Activated CD8-positive, alpha-beta T cell treated with anti-CD3 and anti-CD28 coated beads for 36 hours (primary cell): ENCODE results near the gene COL25A1. TPM values are rescaled to one million over a fixed set of nuclear protein-coding genes. Genes with fewer than 3 reads are reported as not detected.

Experiments
- ATAC-seq: fragments of 200-7000 bp; cut with Tn5 transposase; one replicate; pipeline ENCODE4 v1.10.0; 2021; ENCODE audit warnings: mild to moderate bottlenecking, moderate library complexity
- CTCF ChIA-PET: fragments of 350-600 bp; sonication (Branson Sonifier 250); formaldehyde crosslinking; loops from one replicate; lab custom pipeline; 2021; ENCODE audit warnings: antibody characterized with exemption; lab: Charles Lee
- POLR2A ChIA-PET: fragments of 350-600 bp; sonication (Branson Sonifier 250); formaldehyde crosslinking; loops from one replicate; lab custom pipeline; 2021; ENCODE audit warnings: antibody characterized with exemption; lab: Charles Lee
- DNase-seq: peaks from one replicate; pipeline ENCODE4 v3.0.0-alpha.2; 2020
- H3K27ac Mint-ChIP-seq: one replicate; pipeline ENCODE4 v1.8.0; 2021; ENCODE audit warnings: mild to moderate bottlenecking, mixed read lengths
- H3K27me3 Mint-ChIP-seq: one replicate; pipeline ENCODE4 v1.8.0; 2021; ENCODE audit warnings: mixed read lengths
- H3K36me3 Mint-ChIP-seq: one replicate; pipeline ENCODE4 v1.8.0; 2021; ENCODE audit warnings: low read depth, mixed read lengths
- H3K4me1 Mint-ChIP-seq: one replicate; pipeline ENCODE4 v1.8.0; 2021; ENCODE audit warnings: low read depth, mixed read lengths
- H3K4me3 Mint-ChIP-seq: one replicate; pipeline ENCODE4 v1.8.0; 2021; ENCODE audit warnings: mild to moderate bottlenecking, moderate library complexity, mixed read lengths
- H3K9me3 Mint-ChIP-seq: one replicate; pipeline ENCODE4 v1.8.0; 2021; ENCODE audit warnings: mixed read lengths
- CTCF ChIP-seq: fragments of 200-600 bp; IDR thresholded peaks from one replicate; pipeline ENCODE4 v1.8.0; 2022; ENCODE audit warnings: antibody characterized with exemption, mild to moderate bottlenecking
- intact Hi-C: fragments of 100-400 bp; cut with micrococcal nuclease; formaldehyde crosslinking; loops from one replicate; pipeline ENCODE4 v1.10.0; 2022
- total RNA-seq, 2 experiments: library from RNA; stranded (reverse); gene quantifications; one replicate each; pipeline ENCODE4 v1.2.3, GENCODE V29; 2021

Gene COL25A1
- total RNA-seq, 2 experiments from 2014 or later, result not detected

- no peak for DNase-seq
- Mint-ChIP-seq H3K36me3 (no peaks in the 10 kb centered on the region), H3K4me1 (no peaks in the 10 kb centered on the region), H3K27me3 (no peaks in the 10 kb centered on the region), H3K4me3 (no peak overlapping the region), H3K9me3 (no peaks in the 10 kb centered on the region), H3K27ac (no peak overlapping the region)
- intact Hi-C loops, result no loop called here
- ATAC-seq, result no peak
- CTCF ChIA-PET, result no interaction called here
- TF ChIP-seq CTCF, result no peak
- POLR2A ChIA-PET, result no interaction called here
Measured at GRCh38 chr4:109174224-109174953, 128.1 kb downstream of the COL25A1 start.

- Mint-ChIP-seq H3K4me1 (no peaks in the 10 kb centered on the region), H3K9me3 (no peaks in the 10 kb centered on the region), H3K27ac (no peak overlapping the region), H3K36me3 (no peaks in the 10 kb centered on the region), H3K4me3 (no peak overlapping the region), H3K27me3 (peaks cover 1% of the 10 kb centered on the region)
- ChIA-PET CTCF (no interaction called here), POLR2A (no interaction called here)
- intact Hi-C loops, result no loop called here
- ATAC-seq (no peak), DNase-seq (no peak)
- no peak for TF ChIP-seq CTCF
Measured at GRCh38 chr4:109172301-109172700, 130.2 kb downstream of the COL25A1 start.

- intact Hi-C loops, result no loop called here
- H3K4me1 Mint-ChIP-seq, result no peaks in the 10 kb centered on the region
- no peak overlapping the region for H3K27ac Mint-ChIP-seq
- peaks cover 1% of the 10 kb centered on the region for H3K27me3 Mint-ChIP-seq
- no peak overlapping the region for H3K4me3 Mint-ChIP-seq
- H3K9me3 Mint-ChIP-seq, result no peaks in the 10 kb centered on the region
- CTCF ChIA-PET, result no interaction called here
- POLR2A ChIA-PET, result no interaction called here
- TF ChIP-seq CTCF, result no peak
- DNase-seq, result no peak
- no peak for ATAC-seq
- H3K36me3 Mint-ChIP-seq, result no peaks in the 10 kb centered on the region
Measured at GRCh38 chr4:109171070-109171469, 131.4 kb downstream of the COL25A1 start.

GRCh38 chr4:109169170-109169569 is 133.3 kb downstream of the COL25A1 start:
- POLR2A ChIA-PET, result no interaction called here
- H3K4me1 Mint-ChIP-seq, result no peaks in the 10 kb centered on the region
- no peak for ATAC-seq
- H3K9me3 Mint-ChIP-seq, result no peaks in the 10 kb centered on the region
- intact Hi-C loops, result no loop called here
- peaks cover 1% of the 10 kb centered on the region for H3K27me3 Mint-ChIP-seq
- DNase-seq, result no peak
- no peak for TF ChIP-seq CTCF
- no peak overlapping the region for H3K4me3 Mint-ChIP-seq
- H3K36me3 Mint-ChIP-seq, result no peaks in the 10 kb centered on the region
- H3K27ac Mint-ChIP-seq, result no peak overlapping the region
- CTCF ChIA-PET, result interaction anchor here (0.9 to 1.0 kb wide), 3 partner anchors 9 to 237 kb away, joined by 3 to 4 read pairs (median 3); no protein-coding TSS in a partner anchor

GRCh38 chr4:109166586-109166985 is 135.9 kb downstream of the COL25A1 start:
- TF ChIP-seq CTCF, result no peak
- intact Hi-C loops, result no loop called here
- Mint-ChIP-seq H3K9me3 (no peaks in the 10 kb centered on the region), H3K4me3 (no peak overlapping the region), H3K4me1 (no peaks in the 10 kb centered on the region), H3K27ac (no peak overlapping the region), H3K27me3 (peaks cover 1% of the 10 kb centered on the region), H3K36me3 (no peaks in the 10 kb centered on the region)
- DNase-seq (no peak), ATAC-seq (no peak)
- POLR2A ChIA-PET, result no interaction called here
- CTCF ChIA-PET, result interaction anchor here (1.6 kb wide), 1 partner anchor 10 kb away, joined by 6 read pairs; no protein-coding TSS in a partner anchor
